Duodenal mucosa (tissue), 2 donors: ENCODE measurements around the gene OR5V1.
"Not testable (repeated sequence)": the region's sequence is repeated elsewhere in the genome, so short reads cannot be mapped to it uniquely, and the experiment has no call there.

Experiments used
- H3K27ac ChIP-seq: one replicate; pipeline ENCODE4 v1.7.0; 2013; ENCODE audit warnings: low read depth, low read length
- H3K27me3 ChIP-seq, 2 donors: one replicate each; pipeline ENCODE4 v1.7.0; 2013; ENCODE audit warnings: low read length in 2 of 2, control low read depth in 1 of 2; ENCODE audit not compliant: insufficient read depth in 2 of 2, control insufficient read depth in 1 of 2
- H3K36me3 ChIP-seq, 2 donors: one replicate each; pipeline ENCODE4 v1.7.0; 2013; ENCODE audit warnings: low read length in 2 of 2, control low read depth in 1 of 2; ENCODE audit not compliant: insufficient read depth in 2 of 2, control insufficient read depth in 1 of 2
- H3K4me1 ChIP-seq, 2 donors: one replicate each; pipeline ENCODE4 v1.7.0; 2013; ENCODE audit warnings: low read length in 2 of 2, control low read depth in 1 of 2; ENCODE audit not compliant: insufficient read depth in 2 of 2, control insufficient read depth in 1 of 2
- H3K4me3 ChIP-seq, 2 donors: one replicate each; pipeline ENCODE4 v1.7.0; 2013; ENCODE audit warnings: low read length in 2 of 2, low read depth in 1 of 2
- H3K9ac ChIP-seq, 2 donors: one replicate each; pipeline ENCODE4 v1.7.0; 2013; ENCODE audit warnings: low read length in 2 of 2, low read depth in 1 of 2
- H3K9me3 ChIP-seq, 2 donors: one replicate each; pipeline ENCODE4 v1.7.0; 2013; ENCODE audit warnings: low read length in 2 of 2, control low read depth in 1 of 2; ENCODE audit not compliant: control insufficient read depth in 1 of 2

OR5V1 gene

DNA sequence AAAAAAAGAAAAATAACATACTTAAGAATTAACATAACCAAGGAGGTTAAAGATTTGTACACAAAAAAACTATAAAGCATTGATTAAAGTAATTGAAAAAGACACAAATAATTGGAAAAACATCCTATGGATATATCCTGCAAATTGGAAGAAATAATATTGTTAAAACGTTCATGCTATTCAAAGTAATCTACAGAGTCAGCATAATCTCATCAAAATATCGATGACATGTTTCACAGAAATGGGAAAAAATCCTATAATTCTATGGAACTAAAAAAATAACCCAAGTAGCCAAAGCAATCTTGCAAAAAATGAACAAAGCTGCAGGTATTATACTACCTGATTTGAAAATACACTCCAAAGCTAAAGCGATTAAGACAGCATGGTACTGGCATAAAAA, 23.3 kb downstream of the OR5V1 start:
- Histone ChIP-seq H3K4me3 (no peak overlapping the region), H3K27ac (no peak overlapping the region), H3K27me3 (no peaks in the 10 kb centered on the region), H3K9me3 (no peaks in the 10 kb centered on the region), H3K36me3 (no peaks in the 10 kb centered on the region), H3K9ac (no peak overlapping the region), H3K4me1 (no peaks in the 10 kb centered on the region)

DNA sequence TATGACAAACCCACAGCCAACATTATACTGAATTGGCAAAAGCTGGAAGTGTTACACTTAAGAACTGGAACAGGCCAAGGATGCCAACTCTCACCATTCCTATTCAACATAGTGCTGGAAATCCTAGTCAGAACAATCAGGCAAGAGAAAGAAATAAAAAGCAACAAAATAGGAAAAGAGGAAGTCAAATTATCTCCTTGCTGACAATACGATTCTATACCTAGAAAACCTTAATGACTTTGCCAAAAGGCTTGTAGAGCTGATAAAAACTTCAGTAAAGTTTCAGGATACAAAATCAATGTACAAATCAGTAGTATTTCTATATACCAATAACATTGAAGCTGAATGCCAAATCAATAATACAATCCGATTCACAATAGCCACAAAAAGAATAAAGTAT, 32.4 kb downstream of the OR5V1 start:
- Histone ChIP-seq H3K36me3 (no peaks in the 10 kb centered on the region), H3K4me1 (no peaks in the 10 kb centered on the region), H3K9ac (no peak overlapping the region), H3K27me3 (no peaks in the 10 kb centered on the region), H3K27ac (no peak overlapping the region), H3K9me3 (no peaks in the 10 kb centered on the region), H3K4me3 (no peak overlapping the region)

DNA sequence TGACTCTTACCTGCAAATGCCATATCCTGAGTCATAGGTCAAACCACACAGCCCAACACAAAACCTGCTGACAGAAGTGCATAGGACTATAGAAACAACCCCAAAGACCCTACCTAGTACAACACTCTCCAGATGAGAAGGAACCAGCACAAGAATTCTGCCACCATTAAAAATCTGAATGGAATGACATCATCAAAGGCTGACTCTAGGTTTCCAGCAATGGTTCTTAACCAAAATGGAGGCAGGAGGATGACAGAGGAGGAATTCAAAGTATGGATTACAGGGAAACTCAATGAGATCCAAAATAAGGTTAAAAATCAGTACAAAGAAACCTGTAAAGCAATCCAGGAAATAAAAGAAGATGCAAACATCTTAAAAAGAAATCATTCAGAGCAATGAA, 36.0 kb downstream of the OR5V1 start:
- no peaks in the 10 kb centered on the region for H3K4me1 ChIP-seq
- H3K9me3 ChIP-seq: no peaks in the 10 kb centered on the region
- no peaks in the 10 kb centered on the region for H3K27me3 ChIP-seq
- H3K27ac ChIP-seq: no peak overlapping the region
- H3K4me3 ChIP-seq: no peak overlapping the region
- H3K36me3 ChIP-seq: no peaks in the 10 kb centered on the region
- H3K9ac ChIP-seq: no peak overlapping the region

DNA sequence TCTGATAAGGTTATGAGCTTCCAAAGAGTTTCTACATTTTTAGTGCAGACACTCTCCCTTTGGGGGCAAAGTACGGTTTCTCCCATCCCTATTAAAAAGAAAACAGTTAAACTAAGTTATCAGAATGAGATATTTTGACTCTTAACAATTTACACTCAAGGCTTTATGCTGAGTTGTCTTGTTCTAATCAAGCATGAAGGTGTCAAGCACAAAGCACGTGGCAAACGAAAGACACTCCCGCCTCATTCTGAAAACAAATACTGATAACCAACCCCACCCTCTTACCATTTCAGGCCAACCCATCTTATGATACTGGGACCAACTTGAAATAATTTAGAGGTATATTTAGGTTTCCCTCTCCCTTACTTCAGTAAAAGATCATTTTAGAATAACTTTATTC, 42.9 kb downstream of the OR5V1 start:
- no peaks in the 10 kb centered on the region for H3K27me3 ChIP-seq
- H3K9me3 ChIP-seq: no peaks in the 10 kb centered on the region
- no peaks in the 10 kb centered on the region for H3K36me3 ChIP-seq
- no peak overlapping the region for H3K9ac ChIP-seq
- no peaks in the 10 kb centered on the region for H3K4me1 ChIP-seq
- H3K27ac ChIP-seq: no peak overlapping the region
- no peak overlapping the region for H3K4me3 ChIP-seq

DNA sequence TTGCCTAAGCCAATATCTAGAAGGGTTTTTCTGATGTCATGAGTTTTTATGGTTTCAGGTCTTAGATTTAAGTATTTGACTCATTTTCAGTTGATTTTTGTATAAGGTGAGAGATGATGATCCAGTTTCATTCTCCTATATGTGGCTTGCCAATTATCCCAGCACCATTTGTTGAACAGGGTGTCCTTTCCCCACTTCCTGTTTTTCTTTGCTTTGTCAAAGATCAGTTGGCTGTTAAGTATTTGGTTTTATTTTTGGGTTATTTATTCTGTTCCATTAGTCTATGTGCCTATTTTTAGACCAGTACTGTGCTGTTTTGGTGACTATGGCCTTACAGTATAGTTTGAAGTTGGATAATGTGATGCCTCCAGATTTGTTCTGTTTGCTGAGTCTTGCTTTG, 45.3 kb downstream of the OR5V1 start:
- H3K9me3 ChIP-seq, H3K4me1 ChIP-seq, H3K27me3 ChIP-seq, H3K9ac ChIP-seq, H3K36me3 ChIP-seq, H3K27ac ChIP-seq, H3K4me3 ChIP-seq: not testable (repeated sequence)

DNA sequence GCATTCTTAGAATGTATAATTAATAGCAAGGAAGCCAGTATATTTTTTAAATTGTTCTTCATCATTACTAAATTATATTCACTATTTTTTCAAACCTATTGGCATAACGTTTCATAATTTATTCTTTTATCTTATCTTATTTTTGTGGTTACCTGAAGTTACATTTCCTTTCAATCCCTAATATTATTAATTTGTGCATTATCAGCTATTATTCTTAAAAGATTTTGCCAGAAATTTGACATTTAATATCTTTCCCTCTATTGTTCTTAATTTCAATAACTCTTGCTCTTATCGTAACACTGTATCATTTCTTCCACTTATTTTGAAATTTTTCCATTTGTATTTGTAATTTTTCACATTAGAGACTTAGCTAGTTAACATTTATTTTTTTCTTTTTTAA, 48.7 kb downstream of the OR5V1 start:
- Histone ChIP-seq H3K27me3 (no peaks in the 10 kb centered on the region), H3K4me1 (no peaks in the 10 kb centered on the region), H3K4me3 (no peak overlapping the region), H3K9me3 (no peaks in the 10 kb centered on the region), H3K27ac (no peak overlapping the region), H3K9ac (no peak overlapping the region), H3K36me3 (no peaks in the 10 kb centered on the region)
